ENCODE data around the gene AMFR.

AMFR gene

DNA sequence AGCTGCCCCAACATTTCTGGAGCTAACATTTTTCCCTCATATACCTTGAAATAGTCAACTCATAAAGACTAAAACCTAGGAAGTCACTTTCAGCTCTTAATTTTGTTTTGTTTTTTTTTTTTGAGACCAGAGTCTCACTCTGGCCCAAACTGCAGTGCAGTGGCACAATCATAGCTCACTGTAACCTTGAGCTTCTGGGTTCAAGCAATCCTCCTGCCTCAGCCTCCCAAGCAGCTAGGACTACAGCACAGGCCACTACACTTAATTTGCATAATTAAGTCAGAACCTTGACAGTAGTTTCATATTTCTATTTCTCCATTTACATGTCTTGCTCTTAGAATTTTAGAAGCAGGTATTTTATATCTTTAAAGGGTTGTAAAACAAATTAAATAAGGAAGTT is 4.7 kb downstream of the AMFR start:
- DNase-seq (ENCODE audit: extremely low read depth, low read depth), result no peak
- no peak overlapping the region for H3K4me3 ChIP-seq (replicated peaks; ENCODE audit: low read depth, low read length)
- TF ChIP-seq, protein P1, sequence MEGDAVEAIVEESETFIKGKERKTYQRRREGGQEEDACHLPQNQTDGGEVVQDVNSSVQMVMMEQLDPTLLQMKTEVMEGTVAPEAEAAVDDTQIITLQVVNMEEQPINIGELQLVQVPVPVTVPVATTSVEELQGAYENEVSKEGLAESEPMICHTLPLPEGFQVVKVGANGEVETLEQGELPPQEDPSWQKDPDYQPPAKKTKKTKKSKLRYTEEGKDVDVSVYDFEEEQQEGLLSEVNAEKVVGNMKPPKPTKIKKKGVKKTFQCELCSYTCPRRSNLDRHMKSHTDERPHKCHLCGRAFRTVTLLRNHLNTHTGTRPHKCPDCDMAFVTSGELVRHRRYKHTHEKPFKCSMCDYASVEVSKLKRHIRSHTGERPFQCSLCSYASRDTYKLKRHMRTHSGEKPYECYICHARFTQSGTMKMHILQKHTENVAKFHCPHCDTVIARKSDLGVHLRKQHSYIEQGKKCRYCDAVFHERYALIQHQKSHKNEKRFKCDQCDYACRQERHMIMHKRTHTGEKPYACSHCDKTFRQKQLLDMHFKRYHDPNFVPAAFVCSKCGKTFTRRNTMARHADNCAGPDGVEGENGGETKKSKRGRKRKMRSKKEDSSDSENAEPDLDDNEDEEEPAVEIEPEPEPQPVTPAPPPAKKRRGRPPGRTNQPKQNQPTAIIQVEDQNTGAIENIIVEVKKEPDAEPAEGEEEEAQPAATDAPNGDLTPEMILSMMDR (IDR thresholded peaks at IDR 0.05; ENCODE audit: low read depth, low read length, missing control alignments), result no peak

DNA sequence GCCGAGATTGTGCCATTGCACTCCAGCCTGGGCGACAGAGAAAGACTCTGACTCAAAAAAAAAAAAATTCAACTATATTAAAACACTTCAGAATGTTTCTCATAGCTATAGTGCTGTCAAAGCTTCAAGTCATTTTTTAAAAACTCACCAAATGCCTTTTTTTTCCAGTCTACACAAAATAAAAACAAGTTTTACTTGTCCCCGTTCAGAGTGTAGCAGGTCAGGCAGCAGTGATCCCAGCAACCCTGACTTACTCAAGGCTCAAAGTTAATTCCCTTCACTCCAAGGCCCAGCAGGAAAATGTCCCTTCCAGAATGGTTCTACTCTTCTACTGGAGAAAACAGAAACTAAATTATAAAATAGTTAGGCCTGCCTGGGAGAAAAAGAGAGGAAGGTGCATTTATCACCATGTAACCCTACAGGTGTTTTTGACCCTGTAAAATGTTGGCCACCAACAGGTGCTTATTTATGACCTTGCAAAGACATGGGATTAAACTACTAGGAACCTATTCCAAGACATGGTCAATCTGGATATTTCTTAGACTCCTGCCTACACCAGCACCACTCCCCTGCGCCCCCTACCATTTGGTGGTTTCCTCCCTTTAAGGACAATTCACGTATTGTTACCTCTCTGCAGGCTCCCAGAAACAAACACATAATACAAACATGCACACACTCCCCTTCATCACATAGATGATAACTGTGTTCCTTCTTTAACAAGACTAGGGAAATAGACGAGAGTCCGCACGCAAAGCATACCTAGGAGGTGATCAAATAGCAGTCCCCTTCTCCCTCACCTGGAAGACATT is 5.4 kb downstream of the AMFR start:
- TF ChIP-seq, protein P1 (IDR thresholded peaks at IDR 0.05; ENCODE audit: low read depth, low read length, missing control alignments), result no peak
- no peak for DNase-seq (ENCODE audit: extremely low read depth, low read depth)
- H3K4me3 ChIP-seq (replicated peaks; ENCODE audit: low read depth, low read length), result no peak overlapping the region

GRCh38 chr16:56417138-56417537 is 8.2 kb downstream of the AMFR start:
- H3K4me3 ChIP-seq (replicated peaks; ENCODE audit: low read depth, low read length), result no peak overlapping the region
- TF ChIP-seq, protein P1 (IDR thresholded peaks at IDR 0.05; ENCODE audit: low read depth, low read length, missing control alignments), result no peak

GRCh38 chr16:56415875-56416274 is 9.5 kb downstream of the AMFR start:
- no peak for DNase-seq (ENCODE audit: extremely low read depth, low read depth)
- TF ChIP-seq, protein P1 (IDR thresholded peaks at IDR 0.05; ENCODE audit: low read depth, low read length, missing control alignments), result no peak
- H3K4me3 ChIP-seq (replicated peaks; ENCODE audit: low read depth, low read length), result no peak overlapping the region

More at GRCh38 chr16:56417138-56417537, 8.2 kb downstream of the AMFR start:
- DNase-seq (ENCODE audit: extremely low read depth, low read depth), result no peak

DNA sequence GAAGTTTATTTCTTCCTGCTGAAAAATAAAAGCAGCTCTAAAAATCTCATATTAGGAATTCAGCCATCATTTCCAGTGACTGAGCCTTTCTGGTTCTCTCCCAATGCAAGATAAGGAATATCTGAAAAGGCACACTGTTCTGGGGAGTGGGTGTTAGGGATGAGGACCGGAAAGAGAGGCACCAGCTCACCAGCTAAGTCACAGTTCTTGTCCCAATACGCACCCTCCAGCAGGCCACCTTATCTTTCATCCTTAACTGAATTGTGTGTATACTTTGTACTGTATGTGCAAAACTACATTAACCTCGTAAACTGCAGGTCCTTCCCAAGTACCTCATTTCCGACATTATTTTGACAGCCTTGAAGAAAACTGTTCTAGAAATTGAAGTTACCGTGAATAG is 11.0 kb downstream of the AMFR start:
- DNase-seq (ENCODE audit: extremely low read depth, low read depth), result no peak
- TF ChIP-seq, protein P1 (IDR thresholded peaks at IDR 0.05; ENCODE audit: low read depth, low read length, missing control alignments), result no peak
- no peak overlapping the region for H3K4me3 ChIP-seq (replicated peaks; ENCODE audit: low read depth, low read length)

GRCh38 chr16:56413381-56413780 is 12.0 kb downstream of the AMFR start:
- TF ChIP-seq, protein P1 (IDR thresholded peaks at IDR 0.05; ENCODE audit: low read depth, low read length, missing control alignments), result no peak
- no peak for DNase-seq (ENCODE audit: extremely low read depth, low read depth)
- no peak overlapping the region for H3K4me3 ChIP-seq (replicated peaks; ENCODE audit: low read depth, low read length)

Measured in HFF-Myc (cell line).